ENCODE measurements around the gene C2CD4C.

DNA sequence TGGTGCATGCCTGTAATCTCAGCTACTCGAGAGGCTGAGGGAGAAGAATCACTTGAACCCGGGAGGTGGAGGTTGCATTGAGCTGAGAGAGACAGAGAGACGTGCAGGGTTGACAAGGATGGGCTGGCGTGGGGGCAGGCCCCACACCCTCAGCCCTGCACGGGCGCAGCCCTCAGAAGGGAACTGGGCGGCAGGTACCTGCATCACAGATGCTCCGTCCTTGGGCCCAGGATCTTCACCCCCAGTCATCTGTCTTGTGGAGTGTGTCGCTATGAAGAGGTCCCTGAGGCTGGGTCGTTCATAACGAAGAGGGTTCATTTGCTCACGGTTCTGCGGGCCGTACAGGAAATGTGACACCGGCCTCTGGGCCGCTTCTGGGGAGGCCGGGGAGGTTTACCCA lies 20.3 kb downstream of the C2CD4C start:
- TF ChIP-seq SUZ12 (IDR thresholded peaks at IDR 0.05) (no peak), ARNT (IDR thresholded peaks at IDR 0.05) (no peak), SP1 (IDR thresholded peaks at IDR 0.05) (no peak), ZNF384 (IDR thresholded peaks at IDR 0.05) (no peak), FOXK2 (IDR thresholded peaks at IDR 0.05) (no peak), FOXM1 (IDR thresholded peaks at IDR 0.05; ENCODE audit: borderline replicate concordance) (no peak), LEF1 (IDR thresholded peaks at IDR 0.05; ENCODE audit: borderline replicate concordance) (no peak), TARDBP (IDR thresholded peaks at IDR 0.05) (no peak), HDGF (IDR thresholded peaks at IDR 0.05; ENCODE audit: borderline replicate concordance) (no peak), BHLHE40 (IDR thresholded peaks at IDR 0.05; ENCODE audit: borderline replicate concordance) (no peak), ELF4 (IDR thresholded peaks at IDR 0.05) (no peak)

All from HEK293T (cell line).